Effector memory CD8-positive, alpha-beta T cell (primary cell): ENCODE measurements around the gene ELP4.
"Not testable (repeated sequence)": the region's sequence is repeated elsewhere in the genome, so short reads cannot be mapped to it uniquely, and the experiment has no call there.

Source experiments
- ATAC-seq: fragments of 150-1000 bp; cut with Tn5 transposase; replicated peaks from 2 replicates; pipeline ENCODE4 v1.10.0; 2021; ENCODE audit warnings: mild to moderate bottlenecking, moderate library complexity
- DNase-seq, 3 experiments: peaks; one replicate each; pipeline ENCODE4 v3.0.0; 2021
- H3K27ac Mint-ChIP-seq, 2 donors: one replicate each; pipeline ENCODE4 v1.8.0; 2022; ENCODE audit warnings: mild to moderate bottlenecking in 2 of 2, mixed read lengths in 2 of 2, moderate library complexity in 2 of 2
- H3K27me3 Mint-ChIP-seq, 2 donors: one replicate each; pipeline ENCODE4 v1.8.0; 2022; ENCODE audit warnings: mixed read lengths in 2 of 2
- H3K36me3 Mint-ChIP-seq: one replicate; pipeline ENCODE4 v1.8.0; 2022; ENCODE audit warnings: mild to moderate bottlenecking, moderate library complexity, mixed read lengths; ENCODE audit not compliant: insufficient read depth
- H3K4me1 Mint-ChIP-seq, 2 donors: one replicate each; pipeline ENCODE4 v1.8.0; 2022; ENCODE audit warnings: low read depth in 2 of 2, mixed read lengths in 2 of 2
- H3K4me3 Mint-ChIP-seq, 2 donors: one replicate each; pipeline ENCODE4 v1.8.0; 2022; ENCODE audit warnings: mild to moderate bottlenecking in 2 of 2, mixed read lengths in 2 of 2, moderate library complexity in 2 of 2
- H3K9me3 Mint-ChIP-seq, 2 donors: one replicate each; pipeline ENCODE4 v1.8.0; 2022; ENCODE audit warnings: mixed read lengths in 2 of 2

The ELP4 gene

GRCh38 chr11:31500560-31500959 is 9.0 kb upstream of the ELP4 start:
- no peak for ATAC-seq
- Mint-ChIP-seq H3K27me3 (no peaks in the 10 kb centered on the region), H3K36me3 (peaks cover 12% of the 10 kb centered on the region), H3K27ac (no peak overlapping the region), H3K9me3 (no peaks in the 10 kb centered on the region), H3K4me3 (no peak overlapping the region), H3K4me1 (peaks cover 8 to 9% of the 10 kb centered on the region in 2 donors)
- no peak for DNase-seq

- Mint-ChIP-seq H3K27ac (peak overlapping the region; percentile 95 to 99), H3K9me3 (no peaks in the 10 kb centered on the region), H3K27me3 (no peaks in the 10 kb centered on the region), H3K4me1 (peaks cover 30 to 39% of the 10 kb centered on the region in 2 donors), H3K4me3 (peak overlapping the region; percentile 91 to 98), H3K36me3 (peaks cover 14% of the 10 kb centered on the region)
- ATAC-seq (peak; percentile 21), DNase-seq (no peak)
These were observed 527 bp upstream of the ELP4 start for GRCh38 chr11:31509051-31509428.

GRCh38 chr11:31512117-31512516 is 2.5 kb downstream of the ELP4 start:
- DNase-seq (no peak), ATAC-seq (no peak)
- no peak overlapping the region for H3K4me3 Mint-ChIP-seq
- peaks cover 25 to 38% of the 10 kb centered on the region in 2 donors for H3K4me1 Mint-ChIP-seq
- peaks cover 12% of the 10 kb centered on the region for H3K36me3 Mint-ChIP-seq
- H3K27ac Mint-ChIP-seq: no peak overlapping the region
- no peaks in the 10 kb centered on the region for H3K27me3 Mint-ChIP-seq
- H3K9me3 Mint-ChIP-seq: no peaks in the 10 kb centered on the region

GRCh38 chr11:31521497-31522150 is 12.1 kb downstream of the ELP4 start:
- no peak overlapping the region for H3K27ac Mint-ChIP-seq
- ATAC-seq (no peak), DNase-seq (no peak)
- no peak overlapping the region for H3K4me3 Mint-ChIP-seq
- H3K27me3 Mint-ChIP-seq: no peaks in the 10 kb centered on the region
- peaks cover 2% of the 10 kb centered on the region for H3K36me3 Mint-ChIP-seq
- H3K9me3 Mint-ChIP-seq: no peaks in the 10 kb centered on the region
- no peaks in the 10 kb centered on the region for H3K4me1 Mint-ChIP-seq

- Mint-ChIP-seq H3K4me3 (no peak overlapping the region), H3K9me3 (no peaks in the 10 kb centered on the region), H3K4me1 (peaks cover 0 to 3% of the 10 kb centered on the region in 2 donors), H3K27ac (peak overlapping the region in 1 of 2 donors; percentile 11), H3K36me3 (no peaks in the 10 kb centered on the region), H3K27me3 (no peaks in the 10 kb centered on the region)
- no peak for ATAC-seq
- DNase-seq: no peak
These were observed 19.6 kb downstream of the ELP4 start for GRCh38 chr11:31529189-31529588.

GRCh38 chr11:31529701-31530100 is 20.1 kb downstream of the ELP4 start:
- Mint-ChIP-seq H3K36me3 (no peaks in the 10 kb centered on the region), H3K4me3 (no peak overlapping the region), H3K9me3 (no peaks in the 10 kb centered on the region), H3K27me3 (no peaks in the 10 kb centered on the region), H3K27ac (peak overlapping the region in 1 of 2 donors; percentile 11), H3K4me1 (peaks cover 0 to 3% of the 10 kb centered on the region in 2 donors)
- DNase-seq: no peak
- ATAC-seq: no peak

GRCh38 chr11:31531293-31531692 is 21.7 kb downstream of the ELP4 start:
- H3K27me3 Mint-ChIP-seq: no peaks in the 10 kb centered on the region
- H3K4me1 Mint-ChIP-seq: peaks cover 0 to 3% of the 10 kb centered on the region in 2 donors
- DNase-seq: no peak

GRCh38 chr11:31535479-31535878 is 25.9 kb downstream of the ELP4 start:
- Mint-ChIP-seq H3K27ac (no peak overlapping the region), H3K9me3 (no peaks in the 10 kb centered on the region), H3K4me3 (no peak overlapping the region), H3K36me3 (peaks cover 6% of the 10 kb centered on the region), H3K4me1 (no peaks in the 10 kb centered on the region), H3K27me3 (no peaks in the 10 kb centered on the region)
- ATAC-seq (no peak), DNase-seq (no peak)

More at GRCh38 chr11:31531293-31531692, 21.7 kb downstream of the ELP4 start:
- ATAC-seq: no peak
- Mint-ChIP-seq H3K4me3 (no peak overlapping the region), H3K27ac (no peak overlapping the region), H3K36me3 (no peaks in the 10 kb centered on the region), H3K9me3 (no peaks in the 10 kb centered on the region)

GRCh38 chr11:31542862-31543261 is 33.3 kb downstream of the ELP4 start:
- ATAC-seq: no peak
- Mint-ChIP-seq H3K27me3 (no peaks in the 10 kb centered on the region), H3K36me3 (peaks cover 24% of the 10 kb centered on the region)

GRCh38 chr11:31555938-31556337 is 46.4 kb downstream of the ELP4 start:
- Mint-ChIP-seq H3K36me3 (no peaks in the 10 kb centered on the region), H3K9me3 (no peaks in the 10 kb centered on the region), H3K27me3 (no peaks in the 10 kb centered on the region), H3K4me3 (no peak overlapping the region), H3K4me1 (peaks cover 4 to 8% of the 10 kb centered on the region in 2 donors), H3K27ac (no peak overlapping the region)
- DNase-seq (no peak), ATAC-seq (no peak)

More at GRCh38 chr11:31542862-31543261, 33.3 kb downstream of the ELP4 start:
- no peak for DNase-seq
- no peak overlapping the region for H3K4me3 Mint-ChIP-seq
- no peak overlapping the region for H3K27ac Mint-ChIP-seq
- H3K9me3 Mint-ChIP-seq: peaks cover 0 to 2% of the 10 kb centered on the region in 2 donors
- no peaks in the 10 kb centered on the region for H3K4me1 Mint-ChIP-seq

GRCh38 chr11:31558001-31558400 is 48.4 kb downstream of the ELP4 start:
- ATAC-seq (no peak), DNase-seq (no peak)
- Mint-ChIP-seq H3K9me3 (no peaks in the 10 kb centered on the region), H3K4me1 (peaks cover 1 to 5% of the 10 kb centered on the region in 2 donors), H3K27ac (no peak overlapping the region), H3K27me3 (no peaks in the 10 kb centered on the region), H3K4me3 (no peak overlapping the region), H3K36me3 (no peaks in the 10 kb centered on the region)

GRCh38 chr11:31560842-31561476 is 51.4 kb downstream of the ELP4 start:
- Mint-ChIP-seq H3K9me3 (peaks cover 0 to 2% of the 10 kb centered on the region in 2 donors), H3K4me1 (no peaks in the 10 kb centered on the region), H3K36me3 (no peaks in the 10 kb centered on the region), H3K4me3 (no peak overlapping the region), H3K27me3 (no peaks in the 10 kb centered on the region), H3K27ac (no peak overlapping the region)
- DNase-seq: no peak
- no peak for ATAC-seq

- not testable (repeated sequence) for ATAC-seq, H3K4me3 Mint-ChIP-seq, H3K27me3 Mint-ChIP-seq, H3K9me3 Mint-ChIP-seq, H3K4me1 Mint-ChIP-seq, H3K36me3 Mint-ChIP-seq, DNase-seq, H3K27ac Mint-ChIP-seq
These were observed 55.0 kb downstream of the ELP4 start for GRCh38 chr11:31564517-31564916.

- H3K27ac Mint-ChIP-seq, DNase-seq, H3K27me3 Mint-ChIP-seq, H3K36me3 Mint-ChIP-seq, H3K4me1 Mint-ChIP-seq, ATAC-seq, H3K4me3 Mint-ChIP-seq: not testable (repeated sequence)
- H3K9me3 Mint-ChIP-seq: peaks cover 3 to 17% of the 10 kb centered on the region in 2 donors
These were observed 64.6 kb downstream of the ELP4 start for GRCh38 chr11:31574133-31574532.
